IMR-90 (cell line): ENCODE measurements around the gene SERPINA4. TPM values are rescaled to one million over a fixed set of nuclear protein-coding genes. Genes with fewer than 3 reads are reported as not detected.

Source experiments
- ATAC-seq: fragments of 200-7000 bp; cut with Tn5 transposase; 2 replicates; pipeline ENCODE4 v1.9.1; 2020; ENCODE audit warnings: low read depth, mild to moderate bottlenecking, moderate library complexity
- BruUV-seq: library from RNA; stranded (reverse); fragments of 400-500 nt; replicated peaks from 2 replicates; lab custom pipeline; 2021; lab: Mats Ljungman, UMichigan
- CTCF ChIA-PET: fragments of 300-600 bp; formaldehyde crosslinking; extraction: SDS; loops from one replicate; lab custom pipeline; 2021; ENCODE audit warnings: antibody characterized with exemption; lab: Yijun Ruan, JAX
- POLR2A ChIA-PET: fragments of 300-600 bp; sonication (Branson Sonifier 250); formaldehyde crosslinking; loops from one replicate; lab custom pipeline; 2022; ENCODE audit warnings: antibody characterized with exemption; ENCODE audit not compliant: unreplicated experiment; lab: Charles Lee
- DNase-seq: peaks from one replicate; pipeline ENCODE4 v3.0.0; 2013
- H2AFZ ChIP-seq: replicated peaks from 2 replicates; pipeline ENCODE3; 2013; ENCODE audit warnings: low read length, mild to moderate bottlenecking; ENCODE audit not compliant: poor library complexity
- H2AK5ac ChIP-seq: 2 replicates; pipeline ENCODE4 v1.6.1; 2013; ENCODE audit warnings: low read depth, low read length, inconsistent platforms
- H2AK9ac ChIP-seq: replicated peaks from 2 replicates; pipeline ENCODE3; 2013; ENCODE audit warnings: mild to moderate bottlenecking, low read depth, low read length, moderate library complexity; ENCODE audit not compliant: poor library complexity
- H2BK120ac ChIP-seq: 2 replicates; pipeline ENCODE4 v1.6.1; 2013; ENCODE audit warnings: low read depth, low read length, inconsistent platforms
- H2BK15ac ChIP-seq: 3 replicates; pipeline ENCODE4 v1.6.1; 2013; ENCODE audit warnings: low read depth, low read length, inconsistent platforms
- H2BK20ac ChIP-seq: 2 replicates; pipeline ENCODE4 v1.6.1; 2013; ENCODE audit warnings: low read depth, mild to moderate bottlenecking, inconsistent platforms, low read length, moderate library complexity
- H2BK5ac ChIP-seq: 2 replicates; pipeline ENCODE4 v1.6.1; 2013; ENCODE audit warnings: mild to moderate bottlenecking, low read depth, low read length, inconsistent platforms; ENCODE audit not compliant: poor library complexity, severe bottlenecking
- H3K14ac ChIP-seq: replicated peaks from 2 replicates; pipeline ENCODE4 v1.6.1; 2013; ENCODE audit warnings: low read depth, low read length, inconsistent platforms
- H3K18ac ChIP-seq: 2 replicates; pipeline ENCODE4 v1.6.1; 2013; ENCODE audit warnings: low read depth, low read length, control low read depth
- H3K23ac ChIP-seq: 2 replicates; pipeline ENCODE4 v1.6.1; 2013; ENCODE audit warnings: low read depth, low read length, inconsistent platforms
- H3K27ac ChIP-seq: 2 replicates; pipeline ENCODE4 v1.5.1; 2013; ENCODE audit warnings: mild to moderate bottlenecking, control low read depth, low read length; ENCODE audit not compliant: insufficient read depth
- H3K27me3 ChIP-seq: 2 replicates; pipeline ENCODE4 v1.6.1; 2013; ENCODE audit warnings: low read length; ENCODE audit not compliant: control insufficient read depth, insufficient read depth
- H3K36me3 ChIP-seq: 2 replicates; pipeline ENCODE4 v1.6.1; 2013; ENCODE audit warnings: low read length, mixed read lengths; ENCODE audit not compliant: control insufficient read depth, insufficient read depth
- H3K4ac ChIP-seq: 2 replicates; pipeline ENCODE4 v1.6.1; 2013; ENCODE audit warnings: low read depth, low read length, inconsistent platforms
- H3K4me1 ChIP-seq: 2 replicates; pipeline ENCODE4 v1.6.1; 2013; ENCODE audit warnings: low read length, mixed read lengths; ENCODE audit not compliant: control insufficient read depth, insufficient read depth
- H3K4me2 ChIP-seq: 2 replicates; pipeline ENCODE4 v1.6.1; 2013; ENCODE audit warnings: low read depth, mild to moderate bottlenecking, control low read depth, low read length, moderate library complexity
- H3K4me3 ChIP-seq: 2 replicates; pipeline ENCODE4 v1.5.1; 2013; ENCODE audit warnings: low read depth, mild to moderate bottlenecking, control low read depth, low read length, moderate library complexity; ENCODE audit not compliant: insufficient read depth
- H3K56ac ChIP-seq: 2 replicates; pipeline ENCODE4 v1.6.1; 2013; ENCODE audit warnings: low read length, inconsistent platforms; ENCODE audit not compliant: insufficient read depth; ENCODE audit errors: extremely low read depth
- H3K79me1 ChIP-seq, 2 experiments: 2 replicates each; pipeline ENCODE4 v1.6.1; 2013; ENCODE audit warnings: low read length in 2 of 2, inconsistent platforms in 1 of 2, low read depth in 1 of 2
- H3K9ac ChIP-seq: 2 replicates; pipeline ENCODE4 v1.6.1; 2013; ENCODE audit warnings: low read depth, low read length, control low read depth
- H3K9me1 ChIP-seq: 2 replicates; pipeline ENCODE4 v1.6.1; 2013; ENCODE audit warnings: low read length, inconsistent platforms; ENCODE audit not compliant: insufficient read depth
- H3K9me3 ChIP-seq: 2 replicates; pipeline ENCODE4 v1.6.1; 2013; ENCODE audit warnings: low read length; ENCODE audit not compliant: control insufficient read depth, insufficient read depth
- H4K20me1 ChIP-seq: 2 replicates; pipeline ENCODE4 v1.6.1; 2013; ENCODE audit warnings: low read length, inconsistent platforms; ENCODE audit not compliant: insufficient read depth
- H4K5ac ChIP-seq: 2 replicates; pipeline ENCODE4 v1.6.1; 2013; ENCODE audit warnings: mild to moderate bottlenecking, low read depth, low read length, control low read depth
- H4K8ac ChIP-seq, 2 experiments: 2 replicates each; pipeline ENCODE4 v1.6.1; 2013; ENCODE audit warnings: low read depth in 2 of 2, low read length in 2 of 2, control low read depth in 1 of 2, inconsistent platforms in 1 of 2
- H4K91ac ChIP-seq: 2 replicates; pipeline ENCODE4 v1.6.1; 2013; ENCODE audit warnings: low read depth, low read length, inconsistent platforms; ENCODE audit not compliant: insufficient read depth
- CEBPB ChIP-seq: IDR thresholded peaks from 2 replicates; pipeline ENCODE4 v1.6.1; 2012; ENCODE audit warnings: low read depth, low read length, improper control_type of control experiment
- FOS ChIP-seq: fragments of 150-350 bp; IDR thresholded peaks from 2 replicates; pipeline ENCODE4 v1.6.1; 2016; ENCODE audit warnings: low read depth, low read length
- MAFK ChIP-seq: IDR thresholded peaks from 2 replicates; pipeline ENCODE4 v1.6.1; 2012; ENCODE audit warnings: low read depth, low read length, improper control_type of control experiment
- NFE2L2 ChIP-seq: fragments of 150-350 bp; IDR thresholded peaks from 2 replicates; pipeline ENCODE4 v1.6.1; 2016; ENCODE audit warnings: low read depth, mild to moderate bottlenecking, low read length
- RAD21 ChIP-seq: IDR thresholded peaks from 2 replicates; pipeline ENCODE4 v1.6.1; 2012; ENCODE audit warnings: low read length, improper control_type of control experiment
- USF2 ChIP-seq: fragments of 150-350 bp; IDR thresholded peaks from 2 replicates; pipeline ENCODE4 v1.6.1; 2017; ENCODE audit warnings: mild to moderate bottlenecking, antibody characterized with exemption, low read length, low read depth
- WGBS, 2 experiments: methylation state at CpG; one replicate each; pipeline versions ENCODE4 v1.1.5 to v1.1.7; 2013; ENCODE audit warnings: missing lambda C conversion rate in 2 of 2; ENCODE audit not compliant: insufficient read length in 1 of 2; ENCODE audit errors: extremely low coverage in 2 of 2; 5-methylcytosine and 5-hydroxymethylcytosine counted together
- dilution Hi-C: fragments of 300-500 bp; cut with HindIII; formaldehyde crosslinking; loops from one replicate; pipeline ENCODE4 v1.14.3; 2018; ENCODE audit warnings: low sequenced_read_pairs; ENCODE audit not compliant: unreplicated experiment
- in situ Hi-C: fragments of 300-500 bp; cut with MboI; formaldehyde crosslinking; loops from 3 replicates; pipeline ENCODE4 v1.14.3; 2019; ENCODE audit warnings: low sequenced_read_pairs, inconsistent platforms, mixed read lengths
- intact Hi-C: fragments of 100-400 bp; cut with micrococcal nuclease; formaldehyde crosslinking; loops from 2 replicates; pipeline ENCODE4 v1.10.0; 2022
- polyA plus RNA-seq, 3 experiments: library from polyadenylated mRNA; depleted of rRNA; stranded (reverse); fragments of >200 nt; gene quantifications; 2 replicates each; pipeline ENCODE4 v1.2.3, GENCODE V29; 2012; ENCODE audit warnings: low replicate concordance in 1 of 3
- total RNA-seq: library from RNA; depleted of rRNA; stranded (reverse); fragments of >200 nt; gene quantifications from 2 replicates; pipeline ENCODE4 v1.2.3, GENCODE V29; 2012

The SERPINA4 gene
- total and polyA plus RNA-seq, 2 of the 4 experiments (the other 2 are of a cell fraction), result not detected

GRCh38 chr14:94600148-94600545 is 38.9 kb downstream of the SERPINA4 start:
- Histone ChIP-seq H3K4ac (peak overlapping the region; percentile 89; the same call in 1 of the 2 replicates), H2AK5ac (peak overlapping the region; percentile 33; the same call in 1 of the 2 replicates), H3K27me3 (no peaks in the 10 kb centered on the region; the same call in 1 of the 2 replicates), H3K56ac (no peak overlapping the region), H3K18ac (no peak overlapping the region), H2BK20ac (peak overlapping the region; percentile 65; the same call in 1 of the 2 replicates), H3K4me2 (no peak overlapping the region), H3K9me3 (no peaks in the 10 kb centered on the region), H3K79me1 (no peaks in the 10 kb centered on the region), H4K20me1 (no peaks in the 10 kb centered on the region), H3K23ac (no peak overlapping the region), H3K4me1 (peaks cover 20% of the 10 kb centered on the region), H2AFZ (no peak overlapping the region), H2BK15ac (peak overlapping the region; percentile 29; the same call in 1 of the 3 replicates), H4K8ac (no peak overlapping the region), H3K27ac (no peak overlapping the region; the same call in 1 of the 2 replicates), H4K91ac (peak overlapping the region; percentile 36; the same call in 1 of the 2 replicates), H3K36me3 (no peaks in the 10 kb centered on the region), H2BK5ac (peak overlapping the region; percentile 68), H4K5ac (no peak overlapping the region), H3K14ac (no peak overlapping the region), H2AK9ac (no peak overlapping the region), H3K9me1 (peaks cover 7% of the 10 kb centered on the region; the same call in 1 of the 2 replicates), H3K9ac (no peak overlapping the region), H2BK120ac (peak overlapping the region; percentile 79), H3K4me3 (no peak overlapping the region)
- in situ Hi-C loops, result no loop called here
- no peak for ATAC-seq
- no TSS peak for BruUV-seq
- no peak for TF ChIP-seq CEBPB
- TF ChIP-seq RAD21, result no peak
- TF ChIP-seq MAFK, result no peak
- no peak for TF ChIP-seq NFE2L2
- no peak for TF ChIP-seq USF2
- TF ChIP-seq FOS, result no peak
- ChIA-PET CTCF (interaction anchor here (0.6 kb wide), 1 partner anchor 501 kb away, joined by 3 read pairs; no protein-coding TSS in a partner anchor), POLR2A (interaction anchor here (0.7 kb wide), 1 partner anchor 12 kb away, joined by 8 read pairs; no protein-coding TSS in a partner anchor)
- DNase-seq, result no peak
- dilution Hi-C loops, result no loop called here
- intact Hi-C loops, result loop anchor here (5.0 kb wide), 2 partner anchors 67 to 932 kb away; no protein-coding TSS in a partner anchor
- WGBS, 2 experiments, result 100% methylated on average over 1 of the region's 11 CpGs; no CpG with 5 or more reads in 1 of the 2 experiments
